GM10266 (cell line): ENCODE results near the gene DENND2C.

Source experiments
- DNase-seq: peaks from one replicate; pipeline ENCODE4 v3.0.0; 2012; ENCODE audit errors: extremely low spot score
- CTCF ChIP-seq: IDR thresholded peaks from 2 replicates; pipeline ENCODE4 v1.5.1; 2012; ENCODE audit warnings: mild to moderate bottlenecking, low read depth; ENCODE audit not compliant: control insufficient read depth, insufficient read depth; ENCODE audit errors: missing control alignments

Gene DENND2C, protein sequence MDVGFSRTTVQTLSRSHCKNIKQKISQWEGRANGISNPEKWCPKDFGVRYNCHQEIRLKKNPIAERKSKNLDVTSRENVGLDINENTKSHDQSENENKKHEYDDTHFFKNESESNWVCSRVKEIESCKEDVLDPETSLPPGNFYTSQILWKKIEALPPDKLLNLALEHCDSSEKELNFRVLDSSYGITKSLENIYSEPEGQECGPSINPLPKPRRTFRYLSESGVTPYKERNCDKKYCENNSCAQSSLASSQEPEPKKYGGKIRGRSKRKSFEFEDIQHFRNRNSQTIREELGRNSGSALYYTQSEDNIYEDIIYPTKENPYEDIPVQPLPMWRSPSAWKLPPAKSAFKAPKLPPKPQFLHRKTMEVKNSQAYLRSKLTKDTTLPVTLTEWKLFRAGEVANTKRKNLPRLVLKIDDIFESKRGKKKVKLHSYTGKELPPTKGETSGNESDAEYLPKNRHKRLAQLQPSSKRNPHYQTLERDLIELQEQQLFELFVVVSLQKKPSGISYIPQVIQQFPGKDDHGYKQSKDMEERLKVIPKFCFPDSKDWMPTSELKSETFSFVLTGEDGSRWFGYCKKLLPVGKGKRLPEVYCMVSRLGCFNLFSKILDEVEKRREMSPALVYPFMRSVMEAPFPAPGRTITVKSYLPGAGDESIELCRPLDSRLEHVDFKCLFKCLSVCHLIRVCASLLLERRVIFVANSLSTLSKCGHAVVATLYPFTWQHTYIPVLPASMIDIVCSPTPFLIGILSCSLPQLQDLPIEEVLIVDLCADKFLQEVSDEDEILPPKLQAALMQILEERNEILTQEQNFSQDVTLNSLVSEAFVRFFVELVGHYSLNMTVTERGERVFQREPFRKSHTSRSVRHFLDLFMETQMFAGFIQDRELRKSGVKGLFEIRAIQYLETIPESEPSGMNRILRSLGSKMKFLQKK

GRCh38 chr1:114669562-114670082, at the start of gene DENND2C:
Gene DENND2C, minus strand, starts transcription at chr1:114670049. Its CDS starts 44,065 bp downstream, at chr1:114625984.
- DNase-seq, result no peak
- peak; percentile 36 for TF ChIP-seq CTCF

DNA sequence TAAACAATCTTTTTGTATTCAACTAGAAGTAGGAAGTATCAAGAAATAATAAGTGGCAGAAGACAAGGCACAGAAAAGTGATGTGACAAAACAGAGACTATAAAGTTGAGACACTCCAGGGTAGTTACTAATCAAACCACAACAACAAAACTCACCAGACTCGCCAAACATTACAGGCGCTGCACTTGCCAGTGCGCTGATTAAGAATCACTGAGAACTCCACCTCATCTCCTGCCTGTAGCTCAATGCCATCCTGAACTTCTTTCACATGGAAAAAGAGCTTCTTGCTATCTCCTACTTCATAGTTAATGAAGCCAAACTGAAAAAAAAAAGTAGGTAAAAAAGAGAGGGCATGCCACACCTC, 49.6 kb upstream of the DENND2C start:
- DNase-seq, result no peak
- no peak for TF ChIP-seq CTCF

GRCh38 chr1:114718661-114719423, 49.0 kb upstream of the DENND2C start:
- no peak for DNase-seq
- TF ChIP-seq CTCF, result no peak

- peak; percentile 88 for DNase-seq
These were observed 46.7 kb upstream of the DENND2C start, which contains the start of gene NRAS for GRCh38 chr1:114716304-114717170. Gene NRAS, minus strand, starts transcription at chr1:114716771. Its CDS starts 611 bp downstream, at chr1:114716160.

GRCh38 chr1:114715952-114716303, 46.1 kb upstream of the DENND2C start:
- TF ChIP-seq CTCF, result no peak
- DNase-seq, result no peak

More at GRCh38 chr1:114716304-114717170, 46.7 kb upstream of the DENND2C start, which contains the start of gene NRAS:
- TF ChIP-seq CTCF, result no peak

DNA sequence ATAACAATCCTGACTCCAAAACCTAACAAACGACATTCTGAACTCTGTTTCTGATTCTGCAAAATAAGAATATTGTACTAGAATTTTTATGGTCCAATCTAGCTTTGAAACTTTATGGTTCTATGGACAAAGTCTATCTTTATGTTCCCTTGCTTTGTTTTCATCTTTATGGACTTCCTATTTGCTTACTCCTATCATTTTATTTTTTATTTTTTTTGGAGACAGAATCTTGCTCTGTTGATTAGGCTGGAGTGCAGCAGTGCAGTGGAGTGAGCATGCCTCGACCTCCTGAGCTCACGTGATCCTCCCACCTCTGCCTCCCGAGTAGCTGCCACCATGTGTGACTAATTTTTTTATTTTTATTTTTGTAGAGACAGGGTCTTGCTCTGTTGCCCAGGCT, 43.1 kb upstream of the DENND2C start:
- no peak for DNase-seq
- no peak for TF ChIP-seq CTCF
